ENCODE measurements around the gene HABP4.
A peak's percentile ranks its signal among the peaks of the same experiment; 100 is the strongest.
"Not testable (repeated sequence)": the region's sequence is repeated elsewhere in the genome, so short reads cannot be mapped to it uniquely, and the experiment has no call there.

HABP4 gene

GRCh38 chr9:96498796-96499195 is 48.8 kb downstream of the HABP4 start:
- Histone ChIP-seq H3K36me3 (ENCODE audit: insufficient read depth, low read length) (no peaks in the 10 kb centered on the region), H3K4me1 (ENCODE audit: control insufficient read depth, insufficient read depth, low read length, unreplicated experiment) (peaks cover 14% of the 10 kb centered on the region), H3K27me3 (ENCODE audit: insufficient read depth, low read length) (no peaks in the 10 kb centered on the region), H3K4me3 (ENCODE audit: low read depth, low read length) (no peak overlapping the region), H3K79me2 (ENCODE audit: control insufficient read depth, insufficient read depth, low read length, unreplicated experiment) (no peaks in the 10 kb centered on the region), H2AFZ (ENCODE audit: low read length, unreplicated experiment) (no peak overlapping the region), H3K27ac (ENCODE audit: low read depth, low read length) (no peak overlapping the region)

- Histone ChIP-seq H3K27ac (ENCODE audit: low read depth, low read length) (no peak overlapping the region), H3K79me2 (ENCODE audit: control insufficient read depth, insufficient read depth, low read length, unreplicated experiment) (no peaks in the 10 kb centered on the region), H3K4me3 (ENCODE audit: low read depth, low read length) (no peak overlapping the region), H3K27me3 (ENCODE audit: insufficient read depth, low read length) (no peaks in the 10 kb centered on the region), H2AFZ (ENCODE audit: low read length, unreplicated experiment) (no peak overlapping the region), H3K36me3 (ENCODE audit: insufficient read depth, low read length) (no peaks in the 10 kb centered on the region), H3K4me1 (ENCODE audit: control insufficient read depth, insufficient read depth, low read length, unreplicated experiment) (peaks cover 14% of the 10 kb centered on the region)
Measured at GRCh38 chr9:96499257-96499656, 49.3 kb downstream of the HABP4 start.

- H2AFZ ChIP-seq (ENCODE audit: low read length, unreplicated experiment): no peak overlapping the region
- H3K79me2 ChIP-seq (ENCODE audit: control insufficient read depth, insufficient read depth, low read length, unreplicated experiment): no peaks in the 10 kb centered on the region
- no peaks in the 10 kb centered on the region for H3K27me3 ChIP-seq (ENCODE audit: insufficient read depth, low read length)
- peaks cover 14% of the 10 kb centered on the region for H3K4me1 ChIP-seq (ENCODE audit: control insufficient read depth, insufficient read depth, low read length, unreplicated experiment)
- no peak overlapping the region for H3K4me3 ChIP-seq (ENCODE audit: low read depth, low read length)
- H3K36me3 ChIP-seq (ENCODE audit: insufficient read depth, low read length): no peaks in the 10 kb centered on the region
- no peak overlapping the region for H3K27ac ChIP-seq (ENCODE audit: low read depth, low read length)
Measured at GRCh38 chr9:96500696-96501632, 51.0 kb downstream of the HABP4 start.

- peaks cover 14% of the 10 kb centered on the region for H3K4me1 ChIP-seq (ENCODE audit: control insufficient read depth, insufficient read depth, low read length, unreplicated experiment)
- H3K27me3 ChIP-seq (ENCODE audit: insufficient read depth, low read length): no peaks in the 10 kb centered on the region
- no peaks in the 10 kb centered on the region for H3K36me3 ChIP-seq (ENCODE audit: insufficient read depth, low read length)
- no peaks in the 10 kb centered on the region for H3K79me2 ChIP-seq (ENCODE audit: control insufficient read depth, insufficient read depth, low read length, unreplicated experiment)
- no peak overlapping the region for H3K4me3 ChIP-seq (ENCODE audit: low read depth, low read length)
- H2AFZ ChIP-seq (ENCODE audit: low read length, unreplicated experiment): no peak overlapping the region
- no peak overlapping the region for H3K27ac ChIP-seq (ENCODE audit: low read depth, low read length)
Measured at GRCh38 chr9:96501633-96502538, 51.9 kb downstream of the HABP4 start.

GRCh38 chr9:96502539-96503373 is 52.8 kb downstream of the HABP4 start:
- Histone ChIP-seq H3K27me3 (ENCODE audit: insufficient read depth, low read length) (no peaks in the 10 kb centered on the region), H3K79me2 (ENCODE audit: control insufficient read depth, insufficient read depth, low read length, unreplicated experiment) (no peaks in the 10 kb centered on the region), H2AFZ (ENCODE audit: low read length, unreplicated experiment) (no peak overlapping the region), H3K4me3 (ENCODE audit: low read depth, low read length) (no peak overlapping the region), H3K36me3 (ENCODE audit: insufficient read depth, low read length) (no peaks in the 10 kb centered on the region), H3K4me1 (ENCODE audit: control insufficient read depth, insufficient read depth, low read length, unreplicated experiment) (peaks cover 14% of the 10 kb centered on the region), H3K27ac (ENCODE audit: low read depth, low read length) (peak overlapping the region; percentile 4; the same call in 1 of the 2 replicates)

GRCh38 chr9:96503374-96503748 is 53.4 kb downstream of the HABP4 start:
- not testable (repeated sequence) for H3K27ac ChIP-seq (ENCODE audit: low read depth, low read length); H3K36me3 ChIP-seq (ENCODE audit: insufficient read depth, low read length); H2AFZ ChIP-seq (ENCODE audit: low read length, unreplicated experiment); H3K27me3 ChIP-seq (ENCODE audit: insufficient read depth, low read length); H3K4me3 ChIP-seq (ENCODE audit: low read depth, low read length); H3K79me2 ChIP-seq (ENCODE audit: control insufficient read depth, insufficient read depth, low read length, unreplicated experiment)
- H3K4me1 ChIP-seq (ENCODE audit: control insufficient read depth, insufficient read depth, low read length, unreplicated experiment): peaks cover 14% of the 10 kb centered on the region

GRCh38 chr9:96503918-96504317 is 53.9 kb downstream of the HABP4 start:
- Histone ChIP-seq H3K27ac (ENCODE audit: low read depth, low read length) (no peak overlapping the region), H3K4me3 (ENCODE audit: low read depth, low read length) (no peak overlapping the region), H3K79me2 (ENCODE audit: control insufficient read depth, insufficient read depth, low read length, unreplicated experiment) (no peaks in the 10 kb centered on the region), H2AFZ (ENCODE audit: low read length, unreplicated experiment) (no peak overlapping the region), H3K4me1 (ENCODE audit: control insufficient read depth, insufficient read depth, low read length, unreplicated experiment) (peaks cover 14% of the 10 kb centered on the region), H3K27me3 (ENCODE audit: insufficient read depth, low read length) (no peaks in the 10 kb centered on the region), H3K36me3 (ENCODE audit: insufficient read depth, low read length) (no peaks in the 10 kb centered on the region)

- Histone ChIP-seq H3K79me2 (ENCODE audit: control insufficient read depth, insufficient read depth, low read length, unreplicated experiment) (no peaks in the 10 kb centered on the region), H3K4me3 (ENCODE audit: low read depth, low read length) (no peak overlapping the region), H2AFZ (ENCODE audit: low read length, unreplicated experiment) (no peak overlapping the region), H3K4me1 (ENCODE audit: control insufficient read depth, insufficient read depth, low read length, unreplicated experiment) (peaks cover 20% of the 10 kb centered on the region), H3K27me3 (ENCODE audit: insufficient read depth, low read length) (no peaks in the 10 kb centered on the region), H3K27ac (ENCODE audit: low read depth, low read length) (no peak overlapping the region), H3K36me3 (ENCODE audit: insufficient read depth, low read length) (no peaks in the 10 kb centered on the region)
Measured at GRCh38 chr9:96505316-96505991, 55.5 kb downstream of the HABP4 start.

GRCh38 chr9:96508227-96508940 is 58.4 kb downstream of the HABP4 start:
- Histone ChIP-seq H3K36me3 (ENCODE audit: insufficient read depth, low read length) (no peaks in the 10 kb centered on the region), H3K27me3 (ENCODE audit: insufficient read depth, low read length) (no peaks in the 10 kb centered on the region), H3K4me1 (ENCODE audit: control insufficient read depth, insufficient read depth, low read length, unreplicated experiment) (peaks cover 11% of the 10 kb centered on the region), H2AFZ (ENCODE audit: low read length, unreplicated experiment) (no peak overlapping the region), H3K79me2 (ENCODE audit: control insufficient read depth, insufficient read depth, low read length, unreplicated experiment) (no peaks in the 10 kb centered on the region), H3K4me3 (ENCODE audit: low read depth, low read length) (no peak overlapping the region), H3K27ac (ENCODE audit: low read depth, low read length) (no peak overlapping the region)
